Mesenchymal stem cell (in vitro differentiated cells and primary cell): ENCODE measurements around the gene TWF2.

Experiments
- DNase-seq: peaks from one replicate; pipeline ENCODE4 v3.0.0-alpha.2; 2013
- H2AFZ ChIP-seq: one replicate; pipeline ENCODE4 v1.6.1; 2013; ENCODE audit warnings: low read depth, mild to moderate bottlenecking, control low read depth, inconsistent platforms, low read length, moderate library complexity
- H2AK5ac ChIP-seq: 2 replicates; pipeline ENCODE4 v1.6.1; 2013; ENCODE audit warnings: low read length, moderate library complexity, mild to moderate bottlenecking, inconsistent platforms; ENCODE audit not compliant: severe bottlenecking
- H2BK120ac ChIP-seq: one replicate; pipeline ENCODE4 v1.6.1; 2013; ENCODE audit warnings: low read depth, mild to moderate bottlenecking, inconsistent platforms, low read length, moderate library complexity
- H2BK12ac ChIP-seq, 2 experiments: one replicate each; pipeline ENCODE4 v1.6.1; 2013; ENCODE audit warnings: inconsistent platforms in 2 of 2, low read length in 2 of 2, mild to moderate bottlenecking in 2 of 2, moderate library complexity in 2 of 2, control low read depth in 1 of 2
- H2BK15ac ChIP-seq: one replicate; pipeline ENCODE4 v1.6.1; 2013; ENCODE audit warnings: mild to moderate bottlenecking, low read depth, inconsistent platforms; ENCODE audit not compliant: poor library complexity, severe bottlenecking
- H2BK5ac ChIP-seq: 2 replicates; pipeline ENCODE4 v1.6.1; 2013; ENCODE audit warnings: low read depth, mild to moderate bottlenecking, low read length, control low read depth, inconsistent platforms; ENCODE audit not compliant: poor library complexity, severe bottlenecking
- H3K14ac ChIP-seq, 2 experiments: one replicate each; pipeline ENCODE4 v1.6.1; 2013; ENCODE audit warnings: inconsistent platforms in 2 of 2, low read length in 2 of 2, control low read depth in 1 of 2, mild to moderate bottlenecking in 1 of 2, moderate library complexity in 1 of 2
- H3K18ac ChIP-seq, 2 experiments: one replicate each; pipeline ENCODE4 v1.6.1; 2013; ENCODE audit warnings: inconsistent platforms in 2 of 2, low read length in 2 of 2, control low read depth in 1 of 2, low read depth in 1 of 2, mild to moderate bottlenecking in 1 of 2
- H3K23ac ChIP-seq, 2 experiments: one replicate each; pipeline ENCODE4 v1.6.1; 2013; ENCODE audit warnings: inconsistent platforms in 2 of 2, low read length in 2 of 2, mild to moderate bottlenecking in 2 of 2, moderate library complexity in 2 of 2, control low read depth in 1 of 2
- H3K27ac ChIP-seq: 2 replicates; pipeline ENCODE4 v1.5.1; 2013; ENCODE audit warnings: mild to moderate bottlenecking, moderate library complexity, low read length, control low read depth, inconsistent platforms; ENCODE audit not compliant: poor library complexity, severe bottlenecking
- H3K27me3 ChIP-seq, 2 experiments: 2 replicates each; pipeline versions ENCODE4 v1.6.1 to v1.7.0; 2013; ENCODE audit warnings: low read length in 2 of 2, mild to moderate bottlenecking in 2 of 2, moderate library complexity in 2 of 2, control low read depth in 1 of 2, inconsistent platforms in 1 of 2; ENCODE audit not compliant: control insufficient read depth in 1 of 2, insufficient read depth in 1 of 2
- H3K36me3 ChIP-seq, 2 experiments: 2 replicates each; pipeline versions ENCODE4 v1.6.1 to v1.7.0; 2013; ENCODE audit warnings: low read length in 2 of 2, control low read depth in 1 of 2, inconsistent platforms in 1 of 2, low read depth in 1 of 2, mild to moderate bottlenecking in 1 of 2; ENCODE audit not compliant: insufficient read depth in 2 of 2, control insufficient read depth in 1 of 2
- H3K4ac ChIP-seq, 2 experiments: one replicate each; pipeline ENCODE4 v1.6.1; 2013; ENCODE audit warnings: inconsistent platforms in 2 of 2, low read length in 2 of 2, mild to moderate bottlenecking in 2 of 2, moderate library complexity in 2 of 2, control low read depth in 1 of 2, low read depth in 1 of 2
- H3K4me1 ChIP-seq: 2 replicates; pipeline ENCODE4 v1.6.1; 2013; ENCODE audit warnings: low read depth, low read length, control low read depth; ENCODE audit not compliant: control insufficient read depth, insufficient read depth
- H3K4me2 ChIP-seq: 2 replicates; pipeline ENCODE4 v1.6.1; 2013; ENCODE audit warnings: low read length, mild to moderate bottlenecking, inconsistent platforms; ENCODE audit not compliant: poor library complexity, severe bottlenecking
- H3K4me3 ChIP-seq, 2 experiments: 2 replicates each; pipeline versions ENCODE4 v1.5.1 to v1.7.0; 2013; ENCODE audit warnings: low read length in 2 of 2, mild to moderate bottlenecking in 2 of 2, control low read depth in 1 of 2, low read depth in 1 of 2; ENCODE audit not compliant: insufficient read depth in 1 of 2
- H3K79me1 ChIP-seq: replicated peaks from 2 replicates; pipeline ENCODE4 v1.6.1; 2013; ENCODE audit warnings: mild to moderate bottlenecking, control low read depth, low read length, inconsistent platforms; ENCODE audit not compliant: poor library complexity, severe bottlenecking
- H3K9ac ChIP-seq: 2 replicates; pipeline ENCODE4 v1.7.0; 2013; ENCODE audit warnings: mild to moderate bottlenecking, low read length, moderate library complexity
- H3K9me3 ChIP-seq: 2 replicates; pipeline ENCODE4 v1.7.0; 2013; ENCODE audit warnings: mild to moderate bottlenecking, low read length; ENCODE audit not compliant: control insufficient read depth
- H4K8ac ChIP-seq: one replicate; pipeline ENCODE4 v1.6.1; 2013; ENCODE audit warnings: inconsistent platforms, mild to moderate bottlenecking, low read length, moderate library complexity
- H4K91ac ChIP-seq: one replicate; pipeline ENCODE4 v1.6.1; 2013; ENCODE audit warnings: mild to moderate bottlenecking, low read length, inconsistent platforms
- WGBS: methylation state at CpG from one replicate; pipeline ENCODE4 v1.1.7; 2013; ENCODE audit warnings: mixed read lengths; 5-methylcytosine and 5-hydroxymethylcytosine counted together

The TWF2 gene

DNA sequence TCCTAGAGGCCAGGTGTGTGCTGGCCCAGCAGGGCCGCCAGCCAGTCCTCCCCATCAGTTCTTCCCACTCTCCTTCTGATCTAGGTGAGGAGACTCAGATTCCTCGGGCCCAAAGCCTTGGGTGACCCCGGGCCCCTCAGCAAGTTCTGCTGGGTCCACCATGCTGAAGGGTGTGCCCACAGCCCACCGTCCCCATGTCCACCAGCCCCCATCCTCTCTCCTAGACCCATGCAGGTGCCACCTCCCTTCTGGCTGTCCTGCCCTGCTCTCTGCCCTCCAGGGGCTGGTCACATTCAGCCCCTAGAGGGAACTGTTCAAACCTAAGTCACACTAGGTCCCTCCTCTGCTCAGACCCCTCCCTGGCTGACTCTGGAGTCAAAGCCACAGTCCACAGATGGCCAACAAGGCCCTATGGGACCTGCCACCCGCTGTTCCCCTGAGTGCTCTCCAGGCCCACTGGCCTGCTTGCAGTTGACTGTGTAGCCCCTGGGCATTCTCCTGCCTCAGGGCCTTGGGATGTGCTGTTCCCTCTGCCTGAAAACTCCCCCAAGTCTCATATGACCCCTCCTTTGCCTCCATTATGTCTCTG is 12.6 kb downstream of the TWF2 start:
- no peak overlapping the region for H3K14ac ChIP-seq
- H3K9me3 ChIP-seq: no peaks in the 10 kb centered on the region
- no peak for DNase-seq
- H3K36me3 ChIP-seq: peaks cover 39 to 44% of the 10 kb centered on the region in 2 experiments
- H2BK5ac ChIP-seq: no peak overlapping the region
- H2BK15ac ChIP-seq: no peak overlapping the region
- no peak overlapping the region for H3K9ac ChIP-seq
- H2AK5ac ChIP-seq: no peak overlapping the region
- H3K18ac ChIP-seq: no peak overlapping the region
- H3K79me1 ChIP-seq: peaks cover 17% of the 10 kb centered on the region
- H3K4ac ChIP-seq: no peak overlapping the region
- H2AFZ ChIP-seq: no peak overlapping the region
- no peak overlapping the region for H3K4me3 ChIP-seq
- no peak overlapping the region for H3K23ac ChIP-seq
- H3K27me3 ChIP-seq: peaks cover 0 to 7% of the 10 kb centered on the region in 2 experiments
- H4K8ac ChIP-seq: no peak overlapping the region
- no peak overlapping the region for H2BK120ac ChIP-seq
- H3K4me2 ChIP-seq: no peak overlapping the region
- H3K27ac ChIP-seq: no peak overlapping the region
- no peak overlapping the region for H2BK12ac ChIP-seq
- H4K91ac ChIP-seq: no peak overlapping the region
- no peaks in the 10 kb centered on the region for H3K4me1 ChIP-seq
- 94% methylated on average over 5 of the region's 5 CpGs for WGBS

DNA sequence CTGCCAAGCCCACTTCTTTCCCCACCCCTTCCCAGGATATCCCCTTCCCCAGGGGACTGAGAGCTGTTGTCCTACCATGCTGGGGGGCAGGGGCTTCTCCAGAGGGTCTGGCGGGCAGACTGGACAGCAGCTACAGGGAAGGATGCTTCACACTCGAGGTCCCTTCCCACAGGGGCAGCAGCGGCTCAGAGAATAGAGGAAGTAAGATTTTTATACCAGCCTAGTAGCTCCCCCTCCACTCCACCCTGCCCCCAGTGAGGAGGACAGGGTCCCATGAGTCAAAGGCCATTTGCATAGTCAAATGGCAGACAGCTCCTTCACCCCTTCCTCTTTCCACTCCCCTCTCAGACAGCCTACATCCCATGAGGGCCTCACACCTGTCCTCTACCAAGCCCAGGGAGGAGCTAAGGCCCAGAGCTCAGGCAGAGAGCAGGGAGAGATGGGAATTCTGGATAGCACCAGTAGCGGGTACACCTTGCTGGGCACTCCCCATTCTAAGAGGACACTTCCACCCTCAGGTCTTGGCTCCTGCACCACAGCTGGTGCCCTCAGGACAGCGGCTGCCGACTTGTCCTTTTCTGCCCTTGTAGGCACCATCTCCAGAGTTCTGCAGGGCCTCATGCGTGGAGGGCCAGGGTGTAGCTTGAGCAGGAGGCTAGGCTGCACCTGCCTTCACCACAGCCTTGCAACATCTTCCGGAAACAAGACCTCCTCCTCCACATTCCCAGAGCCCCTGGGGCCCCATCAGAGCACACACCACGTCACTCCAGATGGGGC is 13.3 kb downstream of the TWF2 start, which contains the start of gene TLR9:
TLR9 (minus strand) TSS at position 194 of the 777 bp plus-strand sequence; CDS start at position 78, 116 bp downstream.
- Histone ChIP-seq H3K14ac (no peak within 1 kb of the TSS), H4K91ac (no peak within 1 kb of the TSS), H3K23ac (no peak within 1 kb of the TSS), H3K9ac (no peak within 1 kb of the TSS), H3K27ac (no peak within 1 kb of the TSS), H2AK5ac (no peak within 1 kb of the TSS), H3K4me3 (no peak within 1 kb of the TSS), H3K36me3 (peaks cover 32 to 37% of the 10 kb centered on the region in 2 experiments), H3K79me1 (peaks cover 12% of the 10 kb centered on the region), H4K8ac (peak within 1 kb of the TSS; percentile 7), H3K27me3 (peaks cover 0 to 7% of the 10 kb centered on the region in 2 experiments), H3K4ac (no peak within 1 kb of the TSS), H2BK5ac (no peak within 1 kb of the TSS), H2BK120ac (no peak within 1 kb of the TSS), H3K18ac (no peak within 1 kb of the TSS), H2AFZ (no peak within 1 kb of the TSS), H2BK15ac (no peak within 1 kb of the TSS), H2BK12ac (no peak within 1 kb of the TSS), H3K4me1 (peaks cover under 1% of the 10 kb centered on the region), H3K9me3 (no peaks in the 10 kb centered on the region), H3K4me2 (no peak within 1 kb of the TSS)
- no peak for DNase-seq
- WGBS: 82% methylated on average over 7 of the region's 9 CpGs

DNA sequence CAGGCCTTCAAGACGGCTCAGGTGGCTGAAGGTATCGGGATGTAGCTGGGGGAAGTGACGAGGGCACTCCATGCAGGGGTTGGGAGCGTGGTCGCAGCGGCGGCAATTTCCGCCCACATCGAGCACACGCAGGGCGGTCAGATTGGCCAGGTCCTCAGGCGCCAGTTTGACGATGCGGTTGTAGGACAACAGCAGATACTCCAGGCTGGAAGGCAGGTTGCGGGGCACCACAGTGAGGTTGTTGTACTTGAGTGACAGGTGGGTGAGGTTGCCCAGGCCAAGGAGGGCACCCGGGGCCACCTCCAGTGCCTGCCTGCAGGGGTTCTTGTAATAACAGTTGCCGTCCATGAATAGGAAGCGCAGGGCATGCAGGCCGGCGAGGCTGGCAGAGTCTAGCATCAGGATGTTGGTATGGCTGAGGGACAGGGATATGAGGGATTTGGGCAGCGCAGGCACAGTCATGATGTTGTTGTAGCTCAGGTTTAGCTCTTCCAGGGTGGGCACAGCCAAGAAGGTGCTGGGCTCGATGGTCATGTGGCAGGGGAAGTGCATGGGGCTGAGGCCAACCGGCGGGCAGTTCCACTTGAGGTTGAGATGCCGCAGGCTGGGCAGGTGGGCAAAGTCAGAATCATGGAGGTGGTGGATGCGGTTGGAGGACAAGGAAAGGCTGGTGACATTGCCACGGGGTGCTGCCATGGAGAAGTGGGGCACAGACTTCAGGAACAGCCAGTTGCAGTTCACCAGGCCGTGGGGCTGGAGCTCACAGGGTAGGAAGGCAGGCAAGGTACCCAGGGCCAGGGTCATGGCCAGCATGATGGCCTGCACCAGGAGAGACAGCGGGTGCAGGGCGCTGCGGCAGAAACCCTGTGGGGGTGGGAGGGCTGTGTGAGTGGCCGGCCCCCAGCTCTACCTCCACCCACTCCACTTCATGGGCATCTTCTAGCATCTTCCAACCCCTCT is 15.2 kb downstream of the TWF2 start:
- Histone ChIP-seq H3K18ac (no peak overlapping the region), H3K36me3 (peaks cover 13 to 18% of the 10 kb centered on the region in 2 experiments), H3K9ac (no peak overlapping the region), H3K14ac (no peak overlapping the region), H2BK120ac (no peak overlapping the region), H3K4ac (no peak overlapping the region), H3K4me2 (no peak overlapping the region), H4K8ac (no peak overlapping the region), H2AK5ac (no peak overlapping the region), H3K23ac (no peak overlapping the region), H3K4me3 (no peak overlapping the region), H4K91ac (peak overlapping the region; percentile 35), H3K27ac (no peak overlapping the region), H2BK5ac (no peak overlapping the region), H2AFZ (no peak overlapping the region), H3K79me1 (no peaks in the 10 kb centered on the region), H2BK12ac (no peak overlapping the region), H3K9me3 (no peaks in the 10 kb centered on the region), H2BK15ac (no peak overlapping the region), H3K4me1 (peaks cover 2% of the 10 kb centered on the region), H3K27me3 (peaks cover 0 to 7% of the 10 kb centered on the region in 2 experiments)
- no peak for DNase-seq
- 93% methylated on average over 29 of the region's 32 CpGs for WGBS
